Stimulated activated CD4-positive, alpha-beta T cell treated with anti-CD3 and anti-CD28 coated beads, Interleukin-4, amount 100 ng/mL, for 1 hour (primary cell): ENCODE data around the gene ZNF346.

Source experiments
- DNase-seq: peaks from one replicate; pipeline ENCODE4 v3.0.0-alpha.2; 2020

The ZNF346 gene

DNA sequence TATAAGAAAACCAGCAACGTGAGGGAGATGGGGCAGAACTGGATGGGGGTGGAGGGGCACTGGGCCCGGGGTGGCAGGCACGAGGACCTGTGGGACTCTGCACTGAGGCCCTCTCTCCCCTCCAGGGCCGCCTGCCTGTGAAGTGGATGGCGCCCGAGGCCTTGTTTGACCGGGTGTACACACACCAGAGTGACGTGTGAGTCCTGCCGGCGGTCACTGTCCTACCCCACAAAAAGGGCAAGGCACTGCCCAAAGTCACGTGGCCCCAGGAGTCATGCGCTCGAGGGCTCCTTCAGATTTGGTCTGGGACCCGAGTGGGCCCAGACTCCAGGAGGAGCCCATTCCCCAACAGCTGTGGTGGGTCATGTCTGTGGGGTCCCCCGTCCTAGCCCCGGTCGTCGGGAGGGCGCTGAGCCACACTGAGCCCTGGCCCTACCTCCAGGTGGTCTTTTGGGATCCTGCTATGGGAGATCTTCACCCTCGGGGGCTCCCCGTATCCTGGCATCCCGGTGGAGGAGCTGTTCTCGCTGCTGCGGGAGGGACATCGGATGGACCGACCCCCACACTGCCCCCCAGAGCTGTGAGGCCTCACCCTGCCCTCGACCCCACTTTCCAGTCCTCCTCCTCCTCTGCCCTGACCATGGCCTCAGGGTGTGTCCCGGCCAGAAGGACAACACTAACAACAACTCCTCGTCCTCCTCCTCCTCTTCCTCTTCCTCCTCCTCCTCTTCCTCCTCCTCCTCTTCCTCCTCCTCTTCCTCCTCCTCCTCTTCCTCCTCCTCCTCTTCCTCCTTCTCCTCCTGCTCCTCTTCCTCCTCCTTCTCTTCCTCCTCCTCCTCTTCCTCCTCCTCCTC, 73.9 kb downstream of the ZNF346 start:
- no peak for DNase-seq

DNA sequence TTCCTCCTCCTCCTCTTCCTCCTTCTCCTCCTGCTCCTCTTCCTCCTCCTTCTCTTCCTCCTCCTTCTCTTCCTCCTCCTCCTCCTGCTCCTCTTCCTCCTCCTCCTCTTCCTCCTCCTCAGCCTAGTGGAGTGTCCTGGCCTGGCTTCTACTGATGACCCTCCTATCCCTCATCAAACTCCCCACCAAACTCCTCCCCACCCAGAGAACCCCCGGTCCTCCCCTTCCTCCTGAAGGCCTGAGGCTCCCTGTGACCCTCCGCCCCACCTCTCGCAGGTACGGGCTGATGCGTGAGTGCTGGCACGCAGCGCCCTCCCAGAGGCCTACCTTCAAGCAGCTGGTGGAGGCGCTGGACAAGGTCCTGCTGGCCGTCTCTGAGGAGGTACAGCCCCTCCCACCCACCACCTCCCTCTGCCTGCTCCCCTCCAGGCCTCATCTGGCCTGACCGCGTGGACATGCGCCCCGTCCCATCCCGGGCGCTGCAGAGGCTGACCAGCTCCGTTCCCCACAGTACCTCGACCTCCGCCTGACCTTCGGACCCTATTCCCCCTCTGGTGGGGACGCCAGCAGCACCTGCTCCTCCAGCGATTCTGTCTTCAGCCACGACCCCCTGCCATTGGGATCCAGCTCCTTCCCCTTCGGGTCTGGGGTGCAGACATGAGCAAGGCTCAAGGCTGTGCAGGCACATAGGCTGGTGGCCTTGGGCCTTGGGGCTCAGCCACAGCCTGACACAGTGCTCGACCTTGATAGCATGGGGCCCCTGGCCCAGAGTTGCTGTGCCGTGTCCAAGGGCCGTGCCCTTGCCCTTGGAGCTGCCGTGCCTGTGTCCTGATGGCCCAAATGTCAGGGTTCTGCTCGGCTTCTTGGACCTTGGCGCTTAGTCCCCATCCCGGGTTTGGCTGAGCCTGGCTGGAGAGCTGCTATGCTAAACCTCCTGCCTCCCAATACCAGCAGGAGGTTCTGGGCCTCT, 74.8 kb downstream of the ZNF346 start:
- DNase-seq = no peak

DNA sequence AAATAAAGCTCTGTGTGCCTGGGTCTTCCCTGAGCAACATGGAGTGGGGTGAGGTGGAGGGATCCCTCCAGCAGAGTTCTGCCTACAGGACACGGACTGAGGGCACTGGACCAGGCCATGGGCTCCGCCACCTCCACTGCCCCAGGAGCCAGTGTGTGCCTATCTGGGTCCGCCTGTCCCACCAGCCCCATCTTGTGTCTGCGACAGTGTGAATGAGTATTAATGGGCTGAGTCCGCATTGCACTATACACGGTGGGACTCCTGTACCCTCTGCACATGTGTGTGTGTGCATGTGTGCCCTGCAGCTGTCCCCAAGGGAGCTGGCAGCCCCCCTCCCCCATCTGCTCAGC, 75.6 kb downstream of the ZNF346 start:
- DNase-seq = no peak

DNA sequence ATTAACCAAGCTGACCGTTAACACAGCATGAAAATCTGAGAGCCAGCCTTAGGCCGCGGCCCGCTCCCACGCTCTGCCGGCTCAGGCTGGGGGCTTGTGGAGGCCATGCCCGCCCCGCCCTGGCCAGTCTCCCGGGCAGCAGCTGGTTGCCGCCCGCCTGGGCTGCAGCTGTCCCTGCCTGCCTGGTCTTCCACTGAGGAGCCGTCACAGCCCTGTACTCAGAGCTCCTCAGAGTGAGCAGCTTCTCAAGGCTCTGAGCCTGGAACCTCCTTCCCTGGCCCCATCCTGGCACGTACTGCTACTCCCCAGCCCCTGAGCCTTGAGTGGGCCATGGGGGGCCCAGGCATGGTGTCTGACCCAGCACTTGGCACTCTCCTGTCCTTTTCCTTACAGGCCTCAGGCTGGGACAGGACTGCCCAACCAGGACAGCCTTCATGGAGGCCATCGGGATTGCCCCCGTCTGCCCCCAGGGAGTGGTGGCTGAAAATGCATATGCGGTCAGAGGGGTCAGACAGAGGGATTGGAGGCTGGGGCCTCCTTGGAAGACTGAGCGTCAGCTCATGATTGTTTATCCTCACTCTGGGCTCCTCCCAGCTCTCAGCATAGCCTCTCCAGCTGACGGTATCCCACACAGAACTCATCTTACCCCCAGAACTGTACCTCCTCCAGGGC, 76.1 kb downstream of the ZNF346 start:
- no peak for DNase-seq

DNA sequence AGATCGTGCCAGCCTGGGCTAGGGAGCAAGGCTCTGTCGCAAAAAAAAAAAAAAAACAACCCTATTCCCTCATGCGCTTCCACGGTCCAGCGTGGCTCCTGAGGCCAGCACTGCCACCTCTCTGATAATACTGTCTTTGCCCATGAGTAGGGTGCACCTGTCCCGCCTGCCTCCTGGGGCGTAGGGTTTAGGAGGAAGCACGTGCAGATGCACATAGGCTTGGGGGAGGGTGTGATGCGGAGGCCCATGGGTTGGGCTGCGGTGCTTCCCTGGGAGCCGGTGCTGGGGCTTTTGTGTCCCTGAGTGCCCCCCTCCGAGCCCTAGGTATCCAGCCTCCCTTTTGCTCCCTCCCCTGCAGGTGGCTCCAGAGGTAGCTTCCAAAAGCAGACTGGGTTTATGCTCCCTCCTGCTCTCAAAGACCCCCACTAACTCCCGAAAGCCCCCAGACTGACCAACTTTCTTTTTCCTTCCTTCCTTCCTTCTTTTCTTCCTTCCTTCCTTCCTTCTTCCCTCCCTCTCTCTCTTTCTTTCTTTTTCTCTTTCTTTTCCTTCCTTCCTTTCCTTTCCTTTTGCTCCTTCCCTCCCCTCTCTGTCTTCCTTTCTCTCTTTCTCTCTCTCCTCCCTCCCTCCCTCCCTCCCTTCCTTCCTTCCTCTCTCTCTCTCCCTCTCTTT, 77.1 kb downstream of the ZNF346 start:
- DNase-seq = no peak

DNA sequence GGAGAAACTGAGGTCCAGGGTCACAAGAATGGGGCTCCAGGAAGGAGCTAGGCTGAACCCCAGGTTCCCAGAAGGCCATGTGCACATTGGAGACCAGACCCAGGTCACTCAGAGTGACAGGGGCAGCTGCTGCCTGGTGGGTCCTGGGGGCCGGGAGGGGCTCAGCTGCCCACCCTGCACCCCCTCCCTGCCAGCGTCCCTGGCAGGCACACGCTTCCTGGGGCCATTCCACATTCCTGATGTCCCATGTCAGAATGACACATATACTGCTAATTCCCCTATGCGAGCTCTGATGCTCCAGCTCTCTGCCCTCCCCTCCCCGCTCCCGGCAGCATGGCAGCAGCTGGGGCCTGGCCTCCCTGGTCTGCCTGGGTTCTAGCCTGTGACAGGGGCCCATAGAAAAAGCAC, 78.2 kb downstream of the ZNF346 start:
- DNase-seq = no peak

DNA sequence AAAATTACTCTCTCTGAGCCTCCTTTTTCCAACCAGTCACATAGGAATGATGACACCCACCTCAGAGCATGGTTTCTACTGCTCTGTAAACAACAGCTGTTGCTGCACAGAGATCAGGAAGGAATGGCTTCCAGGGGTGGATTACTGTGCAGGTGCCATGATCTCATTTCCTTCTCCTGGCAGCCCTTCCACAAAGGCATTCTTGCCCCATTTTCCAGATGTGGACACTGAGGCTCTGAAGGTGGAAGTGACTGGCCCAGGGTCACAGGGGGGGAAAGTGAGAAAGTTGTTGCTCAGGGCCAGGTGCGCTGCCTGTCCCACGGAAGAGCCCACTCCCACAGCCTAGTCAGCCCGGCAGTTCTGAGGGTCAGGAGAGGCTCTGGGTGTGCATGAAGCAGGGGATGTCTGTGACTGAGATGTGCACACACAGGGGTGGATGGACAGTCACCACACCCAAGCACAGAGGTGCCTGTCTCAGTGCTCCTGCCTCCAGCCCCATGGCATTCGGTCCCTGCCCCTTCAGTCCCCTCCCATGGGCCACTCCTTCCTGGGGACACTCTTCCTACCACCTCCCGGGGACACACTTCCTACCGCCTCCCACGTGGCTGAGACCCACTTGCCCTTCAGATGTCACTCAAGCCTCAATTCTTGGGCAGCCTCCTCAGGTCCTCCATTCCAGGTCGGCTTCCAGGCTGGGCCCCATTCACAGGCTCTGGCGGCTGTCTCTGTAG, 81.2 kb downstream of the ZNF346 start:
- DNase-seq = no peak

DNA sequence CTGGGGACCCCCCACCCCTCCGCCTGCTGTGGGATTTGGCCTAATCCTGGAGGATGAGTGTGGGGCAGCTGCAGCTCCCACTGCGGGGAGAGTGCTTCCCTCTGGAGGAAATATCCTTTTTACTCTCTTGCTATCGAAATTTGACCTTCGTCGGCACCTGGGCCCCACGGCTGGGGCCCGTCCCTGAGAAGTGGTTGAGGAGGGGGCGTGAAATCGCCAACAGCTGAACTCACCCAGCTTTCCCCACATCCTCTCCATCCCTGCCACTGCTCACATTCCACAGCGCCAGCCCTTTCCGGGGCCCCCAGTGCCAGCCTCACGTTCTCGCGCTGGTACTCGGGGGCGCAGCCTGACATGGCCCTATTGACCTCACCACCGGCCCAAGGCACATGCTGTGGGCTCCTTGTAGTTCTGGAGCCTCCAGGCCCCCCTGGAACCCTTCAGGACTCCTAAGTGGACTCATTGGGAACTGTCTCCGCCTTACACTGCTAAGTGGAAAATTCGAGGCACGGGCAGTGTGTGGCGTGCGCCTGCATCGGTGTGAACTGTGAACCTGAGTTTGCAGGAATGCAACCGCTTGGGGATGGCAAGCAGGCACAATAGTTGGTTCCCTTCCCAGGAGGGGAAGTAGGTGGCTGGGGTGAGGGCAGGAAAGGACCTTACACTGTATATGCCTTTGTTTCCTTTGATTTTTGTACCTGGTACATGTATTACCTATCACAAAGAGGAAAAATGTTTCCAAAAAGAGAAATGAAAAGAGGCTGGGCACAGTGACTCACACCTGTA, 83.4 kb downstream of the ZNF346 start:
- DNase-seq = no peak

DNA sequence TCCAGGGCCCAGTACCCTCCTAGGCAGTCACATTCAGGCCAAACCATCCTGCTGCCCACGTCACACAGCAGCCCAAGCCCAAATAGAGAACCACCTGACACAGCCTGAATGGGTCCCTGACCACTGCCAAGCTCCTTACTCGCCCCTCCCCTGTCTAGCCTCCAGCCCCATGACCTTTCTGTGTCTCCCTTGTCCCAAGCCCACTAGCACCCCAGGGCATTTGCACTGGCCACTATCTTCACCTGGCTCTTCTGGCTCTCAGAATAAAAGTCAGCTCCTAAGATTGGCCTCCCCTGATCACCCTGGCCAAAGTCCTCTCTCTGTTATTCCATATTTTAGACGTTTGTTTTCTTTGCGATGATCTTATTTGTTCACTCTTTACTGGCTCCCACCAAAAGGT, 84.7 kb downstream of the ZNF346 start:
- DNase-seq = no peak

DNA sequence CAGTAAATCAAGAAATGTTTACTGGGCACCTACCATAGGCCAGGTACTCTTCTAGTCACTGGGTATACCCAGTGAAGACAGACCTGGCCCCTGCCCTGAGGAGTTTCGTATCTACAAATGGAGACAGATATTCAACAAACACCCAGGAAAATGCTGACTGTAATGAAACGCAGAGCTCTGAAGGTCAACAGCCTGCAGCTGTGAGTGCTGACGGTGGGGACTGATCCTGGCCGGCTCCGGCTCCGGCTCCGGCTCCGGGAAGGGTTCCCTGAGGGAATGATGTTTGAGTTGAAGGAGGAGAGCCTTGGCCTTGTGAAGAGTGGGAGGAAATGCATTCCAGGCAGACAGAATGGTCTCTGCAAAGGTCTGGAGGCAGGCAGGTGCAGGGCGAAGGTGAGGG, 87.3 kb downstream of the ZNF346 start:
- no peak for DNase-seq

DNA sequence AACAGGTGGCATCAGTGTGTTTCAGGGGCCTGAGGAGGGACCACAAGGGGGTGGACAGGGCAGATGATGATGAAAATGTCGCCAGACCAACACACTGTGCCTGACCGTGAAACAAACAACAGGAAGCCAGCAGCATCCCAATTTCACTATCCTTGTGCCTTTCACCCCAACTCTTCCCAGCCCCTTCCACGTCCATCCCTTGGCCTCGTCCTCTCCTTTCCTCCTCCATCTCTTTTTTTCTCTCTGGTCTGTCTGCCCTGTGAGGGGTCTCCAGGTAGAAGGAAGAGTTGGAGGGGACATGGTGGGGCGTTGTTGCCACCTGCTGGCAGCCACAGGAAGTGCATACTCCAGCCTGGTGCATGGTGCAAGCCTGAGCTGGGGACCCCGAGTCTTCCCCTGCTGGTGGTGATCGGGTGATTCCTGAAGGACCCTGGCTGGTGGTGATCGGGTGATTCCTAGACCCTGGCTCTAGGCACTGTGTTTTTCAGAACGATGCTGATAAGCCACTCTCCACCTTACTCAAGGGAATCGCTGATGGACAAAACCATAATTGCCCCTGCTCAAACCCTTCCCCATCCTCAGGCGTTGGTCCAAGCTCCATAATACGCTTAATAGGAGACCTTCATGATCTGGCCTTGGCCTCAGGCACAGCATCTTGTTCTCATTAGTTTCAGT, 89.4 kb downstream of the ZNF346 start:
- peak; percentile 62 for DNase-seq

DNA sequence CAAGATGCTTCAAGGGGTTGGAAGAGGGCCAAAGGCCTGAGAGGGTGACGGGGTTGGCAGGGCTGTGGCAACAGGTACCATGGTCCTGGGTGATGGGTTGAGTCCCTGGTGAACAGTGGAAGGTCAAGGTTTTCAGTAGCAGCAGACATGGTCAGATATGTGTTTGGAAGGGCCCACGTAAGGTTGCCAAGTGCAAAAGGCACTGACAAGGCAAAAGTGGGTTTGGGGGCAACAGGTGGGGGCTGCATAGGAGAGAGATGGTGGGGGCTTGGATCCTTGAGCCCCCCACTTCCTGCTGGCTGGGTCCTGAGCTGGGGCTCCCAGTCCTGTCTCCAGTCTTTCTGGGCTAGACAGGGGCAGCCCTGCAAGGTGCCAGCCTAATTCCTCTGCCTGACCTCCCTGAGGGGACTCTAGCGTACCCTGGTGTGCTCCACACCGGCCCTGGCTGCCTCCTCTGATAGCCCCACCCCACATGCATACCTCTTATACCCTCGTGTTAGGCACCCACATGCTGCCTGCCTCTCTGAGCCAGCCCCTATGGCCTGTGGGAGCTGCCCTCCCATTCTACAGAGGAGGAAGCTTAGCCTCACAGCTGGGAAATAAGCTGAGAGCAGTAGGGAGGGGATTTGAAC, 90.2 kb downstream of the ZNF346 start:
- no peak for DNase-seq

DNA sequence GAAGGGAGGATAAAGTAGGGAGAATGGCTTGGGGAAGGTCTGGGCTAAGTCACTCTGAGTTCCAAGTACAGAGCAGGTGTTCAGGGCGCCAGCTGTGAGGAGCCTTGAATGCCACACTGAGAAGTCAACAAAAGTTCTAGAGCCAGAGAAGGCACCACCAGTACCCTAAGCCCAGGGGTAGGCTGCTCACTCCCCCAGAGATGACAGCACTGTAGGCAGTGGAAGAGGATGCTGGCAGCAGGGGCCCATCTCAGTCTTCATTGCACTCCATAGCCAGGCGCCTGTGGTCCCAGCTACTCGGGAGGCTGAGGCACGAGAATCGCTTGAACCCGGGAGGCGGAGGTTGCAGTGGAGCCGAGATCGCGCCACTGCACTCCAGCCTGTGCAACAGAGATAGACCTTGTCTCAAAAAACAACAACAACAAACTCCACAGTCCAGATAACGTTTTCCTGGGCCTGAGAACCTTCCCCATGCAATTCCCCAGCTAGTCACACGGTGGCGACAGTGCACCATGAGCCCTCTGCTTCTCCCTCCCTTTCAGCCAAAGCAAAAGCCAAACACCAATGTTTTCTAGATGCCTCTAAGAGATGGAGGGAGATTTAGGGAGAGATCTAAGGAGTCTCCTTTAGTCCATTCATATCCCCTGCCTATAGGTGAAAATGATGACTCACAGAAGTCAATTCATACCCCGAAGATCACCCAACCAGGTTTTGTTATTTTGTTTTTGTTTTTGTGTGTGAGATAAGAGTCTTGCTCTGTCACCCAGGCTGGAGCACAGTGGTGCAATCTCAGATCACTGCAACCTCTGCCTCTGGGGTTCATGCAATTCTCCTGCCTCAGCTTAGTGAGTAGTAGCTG, 91.3 kb downstream of the ZNF346 start:
- DNase-seq = peak; percentile 79

DNA sequence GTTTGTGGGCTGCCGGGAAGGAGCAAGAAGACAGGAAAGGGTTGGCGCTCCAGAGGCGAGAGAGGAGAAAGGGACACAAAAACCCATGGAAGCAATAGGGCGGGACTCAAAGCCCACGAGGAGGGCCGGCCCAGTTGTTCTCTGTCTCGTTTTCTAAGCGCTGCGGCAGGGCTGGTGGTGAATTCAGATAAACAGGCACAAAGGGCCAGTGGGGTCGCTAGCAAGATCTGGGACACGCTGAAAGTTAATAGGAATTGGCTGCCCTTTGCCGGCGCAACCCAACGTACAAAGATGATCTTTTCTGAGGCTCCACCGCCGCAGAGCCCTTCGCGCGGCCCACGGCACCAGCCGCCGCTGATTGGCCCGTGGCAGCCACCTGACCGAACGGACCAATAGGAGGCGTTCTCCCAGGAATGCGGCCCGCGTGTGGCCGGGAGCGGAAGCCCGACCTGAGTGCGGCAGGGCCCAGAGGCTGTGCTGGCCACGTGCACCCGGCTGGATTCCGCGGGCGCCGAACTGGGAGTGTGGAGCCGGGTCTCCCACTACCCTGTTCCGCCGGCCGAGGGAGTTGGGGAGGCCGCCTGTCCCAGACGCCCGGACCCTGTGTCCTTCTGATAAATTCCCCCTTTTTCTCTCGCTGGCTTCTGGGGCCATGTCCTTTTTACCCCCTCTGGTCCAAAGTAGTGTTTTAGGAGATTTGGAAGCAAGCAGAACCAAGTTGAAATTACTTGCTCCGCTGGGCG, 94.3 kb downstream of the ZNF346 start:
- peak; percentile 85 for DNase-seq

DNA sequence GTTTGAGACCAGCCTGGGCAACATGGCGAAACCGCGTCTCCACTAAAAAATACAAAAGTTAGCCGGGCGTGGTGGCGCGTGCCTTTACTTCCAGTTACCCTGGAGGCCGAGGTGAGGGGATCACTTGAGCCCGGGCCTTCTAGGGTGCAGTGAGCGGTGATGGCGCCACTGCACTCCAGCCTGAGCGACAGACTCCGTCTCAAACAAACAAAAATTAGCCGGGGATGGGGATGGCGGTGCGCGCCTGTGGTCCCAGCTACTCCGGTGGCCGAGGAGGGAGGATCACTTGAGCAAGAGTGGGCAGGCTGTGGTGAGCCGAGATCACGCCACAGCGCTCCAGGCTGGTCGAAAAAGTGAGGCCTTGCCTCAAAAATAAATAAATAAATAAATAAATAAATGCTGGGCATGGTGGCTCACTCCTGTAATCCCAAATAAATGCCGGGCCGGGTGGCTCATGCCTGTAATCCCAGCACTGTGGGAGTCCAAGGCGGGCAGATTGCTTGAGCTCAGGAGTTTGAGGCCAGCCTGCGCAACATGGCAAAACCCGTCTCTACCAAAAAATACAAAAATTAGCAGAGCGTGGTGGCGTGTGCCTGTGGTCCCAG, 95.0 kb downstream of the ZNF346 start:
- DNase-seq = no peak

DNA sequence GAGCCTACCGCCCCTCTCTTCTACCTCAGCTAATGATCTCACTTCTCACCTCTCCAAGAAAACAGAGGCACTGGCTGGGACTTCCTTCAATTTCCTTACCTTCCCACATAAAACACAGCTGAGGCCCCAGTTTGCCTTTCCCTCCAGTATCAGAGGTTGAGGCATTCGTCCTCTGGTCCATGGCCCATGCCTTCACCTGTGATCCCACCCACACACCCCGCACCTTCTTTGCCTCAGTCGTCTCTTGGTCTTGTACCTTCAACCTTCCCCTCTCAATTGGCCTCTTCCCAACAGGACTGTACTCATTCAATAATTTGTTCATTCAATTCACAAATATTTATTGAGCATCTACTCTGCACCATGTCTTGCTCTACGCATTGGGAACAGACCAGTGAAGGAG, 100.1 kb downstream of the ZNF346 start:
- no peak for DNase-seq

DNA sequence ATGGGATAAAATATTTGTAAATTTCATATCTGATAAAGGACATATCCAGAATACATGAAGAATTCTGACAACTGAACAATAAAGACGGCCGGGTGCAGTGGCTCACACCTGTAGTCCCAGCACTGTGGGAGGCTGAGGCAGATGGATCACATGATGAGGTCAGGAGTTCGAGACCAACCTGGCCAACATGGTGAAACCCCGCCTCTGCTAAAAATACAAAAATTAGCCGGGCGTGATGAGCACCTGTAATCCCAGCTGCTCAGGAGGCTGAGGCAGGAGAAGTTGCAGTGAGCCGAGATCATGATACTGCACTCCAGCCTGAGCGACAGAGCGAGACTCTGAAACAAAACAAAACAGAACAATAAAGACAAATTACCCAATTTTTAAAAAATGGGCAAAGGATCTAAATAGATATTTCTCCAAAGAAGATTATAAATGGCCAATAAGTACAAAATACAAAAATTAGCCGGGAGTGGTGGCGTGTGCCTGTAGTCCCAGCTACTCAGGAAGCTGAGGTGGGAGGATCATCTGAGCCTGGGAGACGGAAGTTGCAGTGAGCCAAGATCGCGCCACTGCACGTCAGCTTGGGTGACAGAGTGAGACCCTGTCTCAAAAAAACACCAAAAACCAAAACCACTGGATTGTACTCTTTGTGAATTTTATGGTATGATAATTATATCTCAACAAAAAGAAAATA, 101.4 kb downstream of the ZNF346 start:
- no peak for DNase-seq
